HEK293T (cell line): ENCODE results near the gene PLA2G1B.

Experiments used
- ARNT ChIP-seq: fragments of 450-650 bp; IDR thresholded peaks from 2 replicates; pipeline ENCODE4 v1.6.1; 2017; ENCODE audit warnings: mild to moderate bottlenecking
- L3MBTL2 ChIP-seq: fragments of 450-650 bp; conservative IDR thresholded peaks from 2 replicates; pipeline ENCODE4 v1.6.1; 2016; ENCODE audit warnings: mild to moderate bottlenecking

DNA sequence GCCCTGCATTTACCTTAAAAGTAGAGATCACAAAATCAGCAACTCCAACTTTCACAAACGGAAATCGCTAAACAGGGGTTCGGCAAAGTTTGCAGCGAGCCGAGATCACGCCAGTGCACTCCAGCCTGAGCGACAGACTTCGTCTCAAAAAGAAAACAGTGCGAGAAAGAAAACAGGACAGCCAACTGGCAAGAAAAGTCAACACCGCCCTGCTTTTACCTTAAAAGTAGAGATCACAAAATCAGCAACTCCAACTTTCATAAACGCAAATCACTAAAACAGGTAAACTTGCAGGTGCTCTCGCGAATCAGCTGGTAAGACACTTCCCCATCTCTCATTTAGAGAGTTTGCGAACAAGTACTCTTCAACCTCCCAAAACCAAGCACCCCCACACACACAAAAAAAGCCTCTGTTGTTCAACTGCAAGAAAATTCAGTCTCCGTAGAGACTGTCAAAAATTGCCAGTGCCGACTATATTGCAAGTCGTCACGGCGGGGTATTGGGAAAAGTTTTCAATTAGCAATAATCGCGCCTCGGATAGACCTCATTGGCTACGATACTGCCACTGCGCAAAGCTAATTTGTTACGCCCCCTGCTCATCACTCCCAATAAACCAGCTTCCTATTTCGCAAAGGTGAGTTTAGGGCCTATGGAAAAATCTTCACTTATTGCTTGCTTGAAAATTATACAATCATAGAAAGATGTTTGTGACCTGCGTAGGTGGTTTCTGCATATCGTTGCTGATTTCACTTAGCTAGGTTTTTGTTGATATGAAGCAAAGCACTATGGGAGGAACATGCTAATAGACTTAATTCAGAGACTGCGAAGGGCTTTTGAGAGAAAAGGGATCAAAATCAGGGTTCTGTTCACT lies 34.7 kb downstream of the PLA2G1B start, which contains the start of gene RNU4-1:
- TF ChIP-seq L3MBTL2 (no peak), ARNT (no peak)
